ENCODE data around the gene NACC2.
A peak's percentile ranks its signal among the peaks of the same experiment; 100 is the strongest.
"Not testable (repeated sequence)": the region's sequence is repeated elsewhere in the genome, so short reads cannot be mapped to it uniquely, and the experiment has no call there.

Gene NACC2

GRCh38 chr9:136043441-136043991, 51.6 kb downstream of the NACC2 start:
- DNase-seq = no peak

GRCh38 chr9:136042541-136042940, 52.5 kb downstream of the NACC2 start:
- DNase-seq = no peak

GRCh38 chr9:136040848-136041247, 54.2 kb downstream of the NACC2 start:
- DNase-seq = not testable (repeated sequence)

- DNase-seq = no peak
These were observed 55.6 kb downstream of the NACC2 start for GRCh38 chr9:136039488-136039887.

GRCh38 chr9:136036848-136037247, 58.2 kb downstream of the NACC2 start:
- no peak for DNase-seq

- DNase-seq = no peak
These were observed 59.0 kb downstream of the NACC2 start for GRCh38 chr9:136036050-136036449.

GRCh38 chr9:136031741-136032730, 63.1 kb downstream of the NACC2 start:
- no peak for DNase-seq

- DNase-seq = no peak
These were observed 64.0 kb downstream of the NACC2 start for GRCh38 chr9:136031094-136031493.

GRCh38 chr9:136029556-136029955, 65.5 kb downstream of the NACC2 start:
- DNase-seq = no peak

- DNase-seq = no peak
These were observed 66.2 kb downstream of the NACC2 start for GRCh38 chr9:136028760-136029470.

GRCh38 chr9:136026943-136027289, 68.2 kb downstream of the NACC2 start:
- DNase-seq = not testable (repeated sequence)

- DNase-seq = no peak
These were observed 68.7 kb downstream of the NACC2 start for GRCh38 chr9:136026266-136026942.

- DNase-seq = no peak
These were observed 69.6 kb downstream of the NACC2 start for GRCh38 chr9:136025481-136025880.

GRCh38 chr9:136024696-136025316, 70.3 kb downstream of the NACC2 start:
- peak; percentile 29 for DNase-seq

- DNase-seq = no peak
These were observed 70.8 kb downstream of the NACC2 start for GRCh38 chr9:136024286-136024685.

- DNase-seq = no peak
These were observed 71.5 kb downstream of the NACC2 start for GRCh38 chr9:136023410-136024225.

- no peak for DNase-seq
These were observed 72.2 kb downstream of the NACC2 start for GRCh38 chr9:136022731-136023409.

- no peak for DNase-seq
These were observed 73.0 kb downstream of the NACC2 start for GRCh38 chr9:136021872-136022681.

GRCh38 chr9:136021171-136021871, 73.8 kb downstream of the NACC2 start:
- no peak for DNase-seq

GRCh38 chr9:136020671-136021070, 74.4 kb downstream of the NACC2 start:
- DNase-seq = no peak

Data from midbrain (tissue), 1 donor.